ENCODE results near the gene FOXB2. TPM values are rescaled to one million over a fixed set of nuclear protein-coding genes. Genes with fewer than 3 reads are reported as not detected.

FOXB2 gene
- total RNA-seq, 1 donor from 2014 or later: not detected

- H3K4me3 Mint-ChIP-seq (ENCODE audit: unreplicated experiment): no peak overlapping the region
- H3K27me3 Mint-ChIP-seq (ENCODE audit: low read depth): peaks cover 79% of the 10 kb centered on the region
Observed at GRCh38 chr9:77011973-77012821, 7.3 kb upstream of the FOXB2 start.

GRCh38 chr9:77013206-77013931 is 6.1 kb upstream of the FOXB2 start:
- no peak overlapping the region for H3K4me3 Mint-ChIP-seq (ENCODE audit: unreplicated experiment)
- H3K4me1 Mint-ChIP-seq (ENCODE audit: low read depth): peaks cover 24% of the 10 kb centered on the region
- H3K36me3 Mint-ChIP-seq (ENCODE audit: low read depth): peaks cover 4% of the 10 kb centered on the region
- H3K27me3 Mint-ChIP-seq (ENCODE audit: low read depth): peaks cover 81% of the 10 kb centered on the region
- no peaks in the 10 kb centered on the region for H3K9me3 Mint-ChIP-seq (ENCODE audit: low read depth)
- H3K27ac Mint-ChIP-seq (ENCODE audit: unreplicated experiment): no peak overlapping the region
- TF ChIP-seq CTCF (IDR thresholded peaks at IDR 0.05): no peak
- DNase-seq (ENCODE audit: low spot score): no peak

More at GRCh38 chr9:77011973-77012821, 7.3 kb upstream of the FOXB2 start:
- DNase-seq (ENCODE audit: low spot score): no peak
- peak; percentile 84 for TF ChIP-seq CTCF (IDR thresholded peaks at IDR 0.05)
- no peak overlapping the region for H3K27ac Mint-ChIP-seq (ENCODE audit: unreplicated experiment)
- H3K4me1 Mint-ChIP-seq (ENCODE audit: low read depth): peaks cover 20% of the 10 kb centered on the region
- H3K36me3 Mint-ChIP-seq (ENCODE audit: low read depth): peaks cover 5% of the 10 kb centered on the region
- no peaks in the 10 kb centered on the region for H3K9me3 Mint-ChIP-seq (ENCODE audit: low read depth)

GRCh38 chr9:77013932-77014596 is 5.4 kb upstream of the FOXB2 start:
- Mint-ChIP-seq H3K4me3 (ENCODE audit: unreplicated experiment) (no peak overlapping the region), H3K36me3 (ENCODE audit: low read depth) (peaks cover 4% of the 10 kb centered on the region), H3K9me3 (ENCODE audit: low read depth) (no peaks in the 10 kb centered on the region), H3K27me3 (ENCODE audit: low read depth) (peaks cover 80% of the 10 kb centered on the region), H3K4me1 (ENCODE audit: low read depth) (peaks cover 30% of the 10 kb centered on the region), H3K27ac (ENCODE audit: unreplicated experiment) (no peak overlapping the region)
- TF ChIP-seq CTCF (IDR thresholded peaks at IDR 0.05): no peak
- DNase-seq (ENCODE audit: low spot score): no peak

- H3K27ac Mint-ChIP-seq (ENCODE audit: unreplicated experiment): no peak overlapping the region
- H3K27me3 Mint-ChIP-seq (ENCODE audit: low read depth): peaks cover 85% of the 10 kb centered on the region
Observed at GRCh38 chr9:77014597-77015263, 4.7 kb upstream of the FOXB2 start.

More at GRCh38 chr9:77014597-77015263, 4.7 kb upstream of the FOXB2 start:
- H3K9me3 Mint-ChIP-seq (ENCODE audit: low read depth): no peaks in the 10 kb centered on the region
- peaks cover 37% of the 10 kb centered on the region for H3K4me1 Mint-ChIP-seq (ENCODE audit: low read depth)
- DNase-seq (ENCODE audit: low spot score): no peak
- H3K4me3 Mint-ChIP-seq (ENCODE audit: unreplicated experiment): no peak overlapping the region
- TF ChIP-seq CTCF (IDR thresholded peaks at IDR 0.05): peak; percentile 56
- H3K36me3 Mint-ChIP-seq (ENCODE audit: low read depth): peaks cover 4% of the 10 kb centered on the region

Measured in chondrocyte (in vitro differentiated cells).